A549 (cell line): ENCODE data around the gene UHRF1. TPM values are rescaled to one million over a fixed set of nuclear protein-coding genes. Genes with fewer than 3 reads are reported as not detected.

ENCODE experiments used
- ATAC-seq, 2 experiments: fragments of 200-7000 bp in 1 of 2; fragments of >200 bp in 1 of 2; cut with Nextera tagmentation in 1 of 2; cut with Tn5 transposase in 1 of 2; 3 replicates each; pipeline versions ENCODE4 v1.8.0 to v1.9.1; 2018 to 2020; ENCODE audit warnings: mild to moderate bottlenecking in 1 of 2, moderate library complexity in 1 of 2
- CTCF ChIA-PET: fragments of 300-600 bp; sonication (Branson Sonifier 250); formaldehyde crosslinking; extraction: SDS; loops from one replicate; lab custom pipeline; 2021; ENCODE audit warnings: antibody characterized with exemption, inconsistent platforms; lab: Yijun Ruan, JAX
- POLR2A ChIA-PET: fragments of 350-600 bp; formaldehyde crosslinking; extraction: SDS; loops from one replicate; lab custom pipeline; 2021; ENCODE audit warnings: antibody characterized with exemption, inconsistent platforms; lab: Yijun Ruan, JAX
- DNase-seq, 2 experiments: peaks; one replicate each; pipeline versions ENCODE4 v3.0.0 to v3.0.0-alpha.2; 2011 to 2016; ENCODE audit warnings: low read depth in 1 of 2, low spot score in 1 of 2
- FAIRE-seq: peaks from 2 replicates; lab custom pipeline; 2011; peaks lifted over from hg19 to GRCh38; lab: Jason Lieb, UNC
- H3K27ac ChIP-seq, 2 experiments: fragments of >200 bp; sonication (Bioruptor Twin); formaldehyde crosslinking; 3 replicates each; pipeline ENCODE4 v1.5.1; 2016 to 2017
- H3K4me1 ChIP-seq: fragments of >200 bp; sonication (Bioruptor Twin); formaldehyde crosslinking; 3 replicates; pipeline ENCODE4 v1.6.1; 2016
- H3K4me2 ChIP-seq: fragments of >200 bp; sonication (Bioruptor Twin); formaldehyde crosslinking; 3 replicates; pipeline ENCODE4 v1.6.1; 2016
- H3K4me3 ChIP-seq: fragments of >200 bp; sonication (Bioruptor Twin); formaldehyde crosslinking; 3 replicates; pipeline ENCODE4 v1.5.1; 2016
- H3K9me3 ChIP-seq: fragments of >200 bp; sonication (Bioruptor Twin); formaldehyde crosslinking; 3 replicates; pipeline ENCODE4 v1.6.1; 2016
- CBX8 ChIP-seq: fragments of 200-600 bp; sonication (generic); IDR thresholded peaks from 2 replicates; pipeline ENCODE4 v1.6.1; 2016
- CEBPB ChIP-seq, 2 experiments: fragments of >200 bp in 1 of 2; sonication (Bioruptor Twin) in 1 of 2; formaldehyde crosslinking in 1 of 2; IDR thresholded peaks; 2 replicates each; pipeline ENCODE4 v1.6.1; 2012 to 2016
- EHF ChIP-seq: fragments of 250-450 bp; sonication (Bioruptor Pico); IDR thresholded peaks from 2 replicates; pipeline ENCODE4 v1.5.0; 2020; ENCODE audit warnings: mild to moderate bottlenecking
- EHMT2 ChIP-seq: fragments of 200-600 bp; sonication (generic); IDR thresholded peaks from 2 replicates; pipeline ENCODE4 v1.6.1; 2016; ENCODE audit warnings: antibody characterized with exemption, low read depth, mild to moderate bottlenecking, moderate library complexity
- ELK1 ChIP-seq: fragments of 150-350 bp; IDR thresholded peaks from 2 replicates; pipeline ENCODE4 v1.6.1; 2014; ENCODE audit warnings: low read depth, mild to moderate bottlenecking, low read length
- FOSB ChIP-seq: fragments of 250-450 bp; sonication (Bioruptor Pico); IDR thresholded peaks from 2 replicates; pipeline ENCODE4 v1.5.0; 2020; ENCODE audit warnings: mild to moderate bottlenecking, moderate library complexity
- HES2 ChIP-seq: fragments of >200 bp; sonication (Bioruptor Twin); formaldehyde crosslinking; IDR thresholded peaks from 2 replicates; pipeline ENCODE4 v1.6.1; 2016
- HOXB5 ChIP-seq: fragments of 250-450 bp; sonication (Bioruptor Pico); IDR thresholded peaks from 2 replicates; pipeline ENCODE4 v1.5.0; 2020; ENCODE audit warnings: mild to moderate bottlenecking, moderate library complexity
- JUN ChIP-seq, 2 experiments: fragments of >200 bp; sonication (Bioruptor Twin); formaldehyde crosslinking; IDR thresholded peaks; 2 replicates in 1 of 2; 3 replicates in 1 of 2; pipeline ENCODE4 v1.6.1; 2016 to 2017
- MAX ChIP-seq: IDR thresholded peaks from 2 replicates; pipeline ENCODE4 v1.6.1; 2012
- NFE2L2 ChIP-seq: fragments of 150-350 bp; conservative IDR thresholded peaks from 2 replicates; pipeline ENCODE4 v1.6.1; 2014; ENCODE audit warnings: low read length
- PBX3 ChIP-seq: IDR thresholded peaks from 2 replicates; pipeline ENCODE4 v1.6.1; 2012
- POLR2AphosphoS2 ChIP-seq: conservative IDR thresholded peaks from 2 replicates; pipeline ENCODE4 v1.6.1; 2012; ENCODE audit warnings: low read length, improper control_type of control experiment, inconsistent platforms
- REST ChIP-seq: fragments of 200-600 bp; sonication (generic); IDR thresholded peaks from 2 replicates; pipeline ENCODE4 v1.6.1; 2016; ENCODE audit warnings: antibody characterized with exemption, mild to moderate bottlenecking, moderate library complexity
- RFX5 ChIP-seq: fragments of 450-650 bp; IDR thresholded peaks from 2 replicates; pipeline ENCODE4 v1.7.1; 2014; ENCODE audit warnings: antibody characterized with exemption, mild to moderate bottlenecking, moderate library complexity
- TFCP2L1 ChIP-seq: fragments of 250-450 bp; sonication (Bioruptor Pico); IDR thresholded peaks from 2 replicates; pipeline ENCODE4 v1.5.0; 2021; ENCODE audit warnings: mild to moderate bottlenecking
- USF2 ChIP-seq: fragments of 450-650 bp; IDR thresholded peaks from 2 replicates; pipeline ENCODE4 v1.6.1; 2014; ENCODE audit warnings: antibody characterized with exemption
- ZNF302 ChIP-seq: fragments of 250-450 bp; sonication (Bioruptor Pico); IDR thresholded peaks from 2 replicates; pipeline ENCODE4 v1.9.0; 2021; ENCODE audit warnings: inconsistent platforms, mild to moderate bottlenecking, moderate library complexity
- ZSCAN20 ChIP-seq: fragments of 250-450 bp; sonication (Bioruptor Pico); IDR thresholded peaks from 2 replicates; pipeline ENCODE4 v1.8.0; 2022; ENCODE audit warnings: mild to moderate bottlenecking, moderate library complexity
- WGBS: methylation state at CpG from one replicate; pipeline ENCODE4 v1.1.6; 2017; ENCODE audit errors: missing lambda C conversion rate; 5-methylcytosine and 5-hydroxymethylcytosine counted together
- polyA plus RNA-seq, 4 experiments: library from polyadenylated mRNA; depleted of rRNA in 3 of 4; stranded (reverse); fragments of >200 nt; fragmentation: RNase III in 1 of 4; extraction: RNeasy Plus Mini Kit Qiagen cat#74134 plus additional on column Dnase treatment in 1 of 4; gene quantifications; 2 replicates in 3 of 4; 3 replicates in 1 of 4; pipeline ENCODE4 v1.2.3, GENCODE V29; 2011 to 2017

UHRF1 gene
- polyA plus RNA-seq, 2 of the 4 experiments (the other 2 are of a cell fraction) = 7.2 to 52.3 TPM

GRCh38 chr19:4987256-4987655, 78.0 kb downstream of the UHRF1 start:
- Histone ChIP-seq H3K4me1 (peaks cover 5% of the 10 kb centered on the region; the same call in 1 of the 3 replicates), H3K4me3 (no peak overlapping the region), H3K27ac (no peak overlapping the region), H3K9me3 (no peaks in the 10 kb centered on the region)
- ChIA-PET POLR2A (no interaction called here), CTCF (no interaction called here)
- 86% methylated on average over 11 of the region's 11 CpGs for WGBS
- no peak for FAIRE-seq
- TF ChIP-seq USF2 (no peak), JUN (IDR thresholded peaks at IDR 0.05) (no peak), ZNF302 (no peak), CBX8 (no peak), RFX5 (no peak), TFCP2L1 (CRISPR knock-in tag) (no peak), PBX3 (no peak), HES2 (no peak), CEBPB (IDR thresholded peaks at IDR 0.05) (no peak), EHMT2 (no peak), HOXB5 (CRISPR knock-in tag) (no peak), NFE2L2 (no peak), FOSB (CRISPR knock-in tag) (no peak), MAX (no peak), ZSCAN20 (CRISPR knock-in tag) (no peak), EHF (CRISPR knock-in tag) (no peak), POLR2AphosphoS2 (no peak), ELK1 (no peak), REST (no peak)
- TF ChIP-seq, all 56 proteins: peak for 0
- no peak for ATAC-seq
- H3K4me2 ChIP-seq = no peak overlapping the region
- no peak for DNase-seq

- Histone ChIP-seq H3K9me3 (no peaks in the 10 kb centered on the region), H3K4me3 (no peak overlapping the region), H3K4me2 (no peak overlapping the region), H3K27ac (no peak overlapping the region), H3K4me1 (peaks cover 5% of the 10 kb centered on the region; the same call in 1 of the 3 replicates)
- ATAC-seq = no peak
- ChIA-PET POLR2A (no interaction called here), CTCF (interaction anchor here (0.6 to 1.8 kb wide), 3 partner anchors 17 to 177 kb away, joined by 3 to 7 read pairs (median 4); no protein-coding TSS in a partner anchor)
- WGBS = 92% methylated on average over 15 of the region's 24 CpGs
- no peak for FAIRE-seq
- no peak for DNase-seq
- no peak for TF ChIP-seq HOXB5 (CRISPR knock-in tag)
- no peak for TF ChIP-seq POLR2AphosphoS2
These were observed 78.5 kb downstream of the UHRF1 start for GRCh38 chr19:4987692-4988370.
